Prostate gland (tissue), 2 donors: Measurements from ENCODE around the gene COL25A1. TPM values are rescaled to one million over a fixed set of nuclear protein-coding genes. Genes with fewer than 3 reads are reported as not detected.

Source experiments
- DNase-seq: peaks from one replicate; pipeline ENCODE4 v3.0.0-alpha.2; 2019; ENCODE audit warnings: low spot score
- H3K27ac ChIP-seq, 2 donors: fragments of 200-600 bp; sonication (generic); 2 replicates each; pipeline ENCODE4 v1.5.1; 2017 to 2019
- H3K27me3 ChIP-seq: fragments of 200-600 bp; sonication (generic); replicated peaks from 2 replicates; pipeline ENCODE4 v1.5.1; 2019; ENCODE audit not compliant: insufficient read depth
- H3K36me3 ChIP-seq, 2 donors: fragments of 200-600 bp; sonication (generic); 1 replicate in 1 of 2; 2 replicates in 1 of 2; pipeline versions ENCODE4 v1.5.1 to v1.8.1; 2017 to 2019
- H3K4me1 ChIP-seq: fragments of 200-600 bp; sonication (generic); replicated peaks from 2 replicates; pipeline ENCODE4 v1.5.1; 2019
- H3K4me3 ChIP-seq, 2 donors: fragments of 200-600 bp; sonication (generic); 2 replicates each; pipeline ENCODE4 v1.5.1; 2017 to 2019
- H3K9me3 ChIP-seq: fragments of 200-600 bp; sonication (generic); 2 replicates; pipeline ENCODE4 v1.5.1; 2017
- CTCF ChIP-seq, 4 experiments: fragments of 200-600 bp in 2 of 4; fragments of 450-650 bp in 2 of 4; sonication (generic) in 2 of 4; IDR thresholded peaks; 1 replicate in 3 of 4; 2 replicates in 1 of 4; pipeline ENCODE4 v1.5.1; 2016 to 2019; ENCODE audit warnings: antibody characterized with exemption in 4 of 4, mild to moderate bottlenecking in 2 of 4, moderate library complexity in 2 of 4
- POLR2A ChIP-seq: fragments of 450-650 bp; IDR thresholded peaks from one replicate; pipeline ENCODE4 v1.6.1; 2016; ENCODE audit warnings: antibody characterized with exemption, mild to moderate bottlenecking
- POLR2AphosphoS5 ChIP-seq: sonication (generic); formaldehyde crosslinking; IDR thresholded peaks from one replicate; pipeline ENCODE4 v1.6.1; 2017; ENCODE audit warnings: antibody characterized with exemption
- WGBS: methylation state at CpG from one replicate; pipeline ENCODE4 v1.1.5; 2018; 5-methylcytosine and 5-hydroxymethylcytosine counted together
- intact Hi-C: fragments of 100-400 bp; cut with DNase I; formaldehyde crosslinking; loops from one replicate; pipeline ENCODE4 v1.14.2; 2022
- total RNA-seq, 2 donors: library from RNA; depleted of rRNA; stranded (reverse); fragments of >200 nt; gene quantifications; one replicate each; pipeline ENCODE4 v1.1.0, GENCODE V29; 2016

Gene COL25A1
- total RNA-seq, 2 donors from 2014 or later = 0.73 to 2.8 TPM

DNA sequence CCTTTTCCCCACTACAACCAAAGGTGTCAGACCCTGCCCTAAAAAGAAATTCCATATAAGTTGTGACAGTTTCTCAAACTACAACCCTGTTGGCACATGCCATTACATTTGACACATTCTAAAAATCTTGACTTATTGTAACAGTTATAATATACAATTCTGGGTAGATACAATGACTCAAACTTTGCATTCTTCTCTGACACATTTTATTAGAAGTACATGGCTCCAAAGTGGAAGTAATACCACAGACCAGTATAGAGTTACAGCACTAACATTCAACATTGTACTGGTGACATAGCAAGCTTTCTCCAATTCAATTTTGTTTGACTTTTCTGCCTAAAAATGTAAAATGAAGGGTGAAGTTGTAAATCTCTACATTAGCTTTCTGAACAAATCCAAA lies 343.0 kb downstream of the COL25A1 start:
- Histone ChIP-seq H3K27me3 (no peaks in the 10 kb centered on the region), H3K4me1 (no peaks in the 10 kb centered on the region), H3K36me3 (no peaks in the 10 kb centered on the region), H3K27ac (no peak overlapping the region), H3K4me3 (no peak overlapping the region), H3K9me3 (no peaks in the 10 kb centered on the region)
- no peak for TF ChIP-seq CTCF (IDR thresholded peaks at IDR 0.05)
- no peak for TF ChIP-seq POLR2AphosphoS5
- no peak for TF ChIP-seq POLR2A
- intact Hi-C loops = no loop called here
- no peak for DNase-seq

- H3K27me3 ChIP-seq = no peaks in the 10 kb centered on the region
- TF ChIP-seq POLR2AphosphoS5 (no peak), POLR2A (no peak), CTCF (IDR thresholded peaks at IDR 0.05) (no peak)
- no peak for DNase-seq
- H3K4me1 ChIP-seq = no peaks in the 10 kb centered on the region
- intact Hi-C loops = no loop called here
- H3K36me3 ChIP-seq = no peaks in the 10 kb centered on the region
- H3K27ac ChIP-seq = no peak overlapping the region
- H3K9me3 ChIP-seq = no peaks in the 10 kb centered on the region
- H3K4me3 ChIP-seq = no peak overlapping the region
- WGBS = 55% methylated on average over 3 of the region's 3 CpGs
Measured at GRCh38 chr4:108954880-108955279, 347.6 kb downstream of the COL25A1 start.

DNA sequence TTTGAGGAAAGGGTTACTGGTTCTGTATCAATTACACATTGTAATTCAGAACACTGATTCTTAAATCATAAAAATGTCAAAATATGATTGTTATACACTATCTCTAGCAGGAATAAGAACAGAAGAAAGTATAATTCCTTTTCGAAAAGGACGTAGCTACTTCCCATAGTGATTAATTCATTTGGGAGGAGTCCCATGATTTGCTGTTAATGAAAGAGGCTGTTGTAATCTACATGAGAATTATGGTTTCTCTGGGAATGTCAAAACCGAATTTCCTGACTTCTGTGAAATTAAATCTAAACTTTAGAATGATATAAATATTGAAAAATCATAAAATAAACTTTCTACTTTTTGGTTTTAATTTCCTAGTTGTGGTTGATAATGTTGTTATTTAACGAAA lies 348.5 kb downstream of the COL25A1 start:
- H3K27ac ChIP-seq = no peak overlapping the region
- TF ChIP-seq POLR2AphosphoS5 = no peak
- no peak for TF ChIP-seq CTCF (IDR thresholded peaks at IDR 0.05)
- no peak for TF ChIP-seq POLR2A
- H3K9me3 ChIP-seq = no peaks in the 10 kb centered on the region
- intact Hi-C loops = no loop called here
- no peaks in the 10 kb centered on the region for H3K36me3 ChIP-seq
- H3K4me3 ChIP-seq = no peak overlapping the region
- H3K27me3 ChIP-seq = no peaks in the 10 kb centered on the region
- DNase-seq = no peak
- no peaks in the 10 kb centered on the region for H3K4me1 ChIP-seq
- 81% methylated on average over 4 of the region's 4 CpGs for WGBS

DNA sequence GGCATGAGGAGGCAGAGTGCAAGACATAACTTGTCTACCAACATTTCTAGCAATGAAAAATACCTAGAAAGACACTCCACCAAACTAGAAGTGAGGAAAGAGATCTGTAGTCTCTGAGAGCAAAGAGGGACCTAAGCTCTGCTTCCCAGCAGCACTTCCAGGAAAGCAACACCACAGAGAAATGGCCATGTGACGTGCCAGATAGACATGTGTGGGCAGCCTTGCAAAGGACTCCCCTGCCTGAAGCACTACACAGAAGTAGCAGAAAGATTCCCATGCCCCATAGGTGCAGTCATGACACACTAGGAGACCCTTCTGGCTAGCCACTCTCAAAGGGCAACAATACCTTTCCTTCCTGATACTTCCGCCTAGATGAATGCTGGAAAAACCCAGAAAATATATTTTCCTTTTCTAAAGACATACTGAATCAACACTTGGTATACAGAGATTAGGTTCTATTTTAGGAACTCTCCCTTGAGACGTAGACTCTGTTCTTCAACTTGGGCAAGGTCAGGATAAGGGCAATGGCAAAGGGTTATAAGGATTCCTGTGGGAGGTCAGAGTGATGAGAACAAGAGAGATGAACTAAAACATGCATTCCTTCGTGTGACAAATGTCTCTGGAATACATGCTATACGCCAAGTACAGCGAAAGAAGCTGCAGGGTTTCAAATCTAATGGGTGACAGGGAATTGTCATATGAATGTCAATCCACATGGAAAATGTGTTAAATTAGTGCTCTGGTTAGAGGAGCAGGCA lies 352.1 kb downstream of the COL25A1 start:
- Histone ChIP-seq H3K4me3 (no peak overlapping the region), H3K27ac (no peak overlapping the region), H3K27me3 (no peaks in the 10 kb centered on the region), H3K36me3 (no peaks in the 10 kb centered on the region), H3K4me1 (no peaks in the 10 kb centered on the region), H3K9me3 (no peaks in the 10 kb centered on the region)
- intact Hi-C loops = no loop called here
- TF ChIP-seq POLR2AphosphoS5 (no peak), POLR2A (no peak), CTCF (IDR thresholded peaks at IDR 0.05) (no peak)
- WGBS = 90% methylated on average over 6 of the region's 6 CpGs
- DNase-seq = no peak

GRCh38 chr4:108947526-108947925 lies 354.9 kb downstream of the COL25A1 start:
- Histone ChIP-seq H3K27ac (no peak overlapping the region), H3K27me3 (no peaks in the 10 kb centered on the region), H3K4me3 (no peak overlapping the region), H3K4me1 (no peaks in the 10 kb centered on the region), H3K9me3 (no peaks in the 10 kb centered on the region), H3K36me3 (no peaks in the 10 kb centered on the region)
- DNase-seq = no peak
- TF ChIP-seq CTCF (IDR thresholded peaks at IDR 0.05) = no peak
- intact Hi-C loops = no loop called here
